ENCODE results near the gene LIM2.

DNA sequence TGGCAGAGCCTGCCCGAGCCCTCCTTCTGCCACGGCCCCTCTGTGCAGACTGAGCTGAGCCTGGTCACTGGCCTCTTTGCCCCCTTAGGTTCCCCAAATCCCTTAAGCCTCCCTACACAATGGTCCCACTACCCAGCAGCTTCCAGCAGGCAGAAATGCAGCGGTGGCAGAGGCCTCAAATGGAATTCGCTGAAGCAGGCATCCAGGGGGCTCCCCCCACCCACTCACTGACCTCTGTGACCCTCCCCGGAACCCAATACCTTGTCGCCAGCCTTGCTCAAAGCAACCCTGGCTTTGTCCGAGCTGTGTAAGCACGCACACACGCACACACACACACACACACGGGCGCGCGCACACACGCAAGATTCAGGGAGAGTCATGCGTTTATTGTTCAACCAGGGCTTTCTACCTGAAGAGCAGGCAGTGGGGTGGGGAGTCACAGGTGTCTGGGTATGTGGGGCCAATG lies at the start of gene LIM2:
- TF ChIP-seq, protein P1, sequence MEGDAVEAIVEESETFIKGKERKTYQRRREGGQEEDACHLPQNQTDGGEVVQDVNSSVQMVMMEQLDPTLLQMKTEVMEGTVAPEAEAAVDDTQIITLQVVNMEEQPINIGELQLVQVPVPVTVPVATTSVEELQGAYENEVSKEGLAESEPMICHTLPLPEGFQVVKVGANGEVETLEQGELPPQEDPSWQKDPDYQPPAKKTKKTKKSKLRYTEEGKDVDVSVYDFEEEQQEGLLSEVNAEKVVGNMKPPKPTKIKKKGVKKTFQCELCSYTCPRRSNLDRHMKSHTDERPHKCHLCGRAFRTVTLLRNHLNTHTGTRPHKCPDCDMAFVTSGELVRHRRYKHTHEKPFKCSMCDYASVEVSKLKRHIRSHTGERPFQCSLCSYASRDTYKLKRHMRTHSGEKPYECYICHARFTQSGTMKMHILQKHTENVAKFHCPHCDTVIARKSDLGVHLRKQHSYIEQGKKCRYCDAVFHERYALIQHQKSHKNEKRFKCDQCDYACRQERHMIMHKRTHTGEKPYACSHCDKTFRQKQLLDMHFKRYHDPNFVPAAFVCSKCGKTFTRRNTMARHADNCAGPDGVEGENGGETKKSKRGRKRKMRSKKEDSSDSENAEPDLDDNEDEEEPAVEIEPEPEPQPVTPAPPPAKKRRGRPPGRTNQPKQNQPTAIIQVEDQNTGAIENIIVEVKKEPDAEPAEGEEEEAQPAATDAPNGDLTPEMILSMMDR (IDR thresholded peaks at IDR 0.05) = no peak
- no peak for TF ChIP-seq EZH2 (IDR thresholded peaks at IDR 0.05; ENCODE audit: borderline replicate concordance, insufficient read depth, low read depth, low read length, poor library complexity, severe bottlenecking)

Data from B cell (primary cell).